ENCODE results near the gene DIPK1A.

- no peak for TF ChIP-seq CTCF (IDR thresholded peaks at IDR 0.05; ENCODE audit: poor library complexity, severe bottlenecking)
- no peak for TF ChIP-seq POLR2AphosphoS5 (IDR thresholded peaks at IDR 0.05)
- TF ChIP-seq EP300 (conservative IDR thresholded peaks at IDR 0.05; ENCODE audit: poor library complexity, severe bottlenecking) = no peak
- TF ChIP-seq MXI1 (conservative IDR thresholded peaks at IDR 0.05; ENCODE audit: poor library complexity, severe bottlenecking) = no peak
- TF ChIP-seq EZH2 (IDR thresholded peaks at IDR 0.05; ENCODE audit: borderline replicate concordance, insufficient read depth, low read length, poor library complexity, severe bottlenecking) = no peak
- TF ChIP-seq SMC3 (conservative IDR thresholded peaks at IDR 0.05; ENCODE audit: poor library complexity) = no peak
- TF ChIP-seq RAD21 (conservative IDR thresholded peaks at IDR 0.05) = no peak
These were observed 101.7 kb downstream of the DIPK1A start for GRCh38 chr1:92859400-92860039.

Data from neural cell (in vitro differentiated cells).